Measurements from ENCODE around the gene FAM124A. TPM values are rescaled to one million over a fixed set of nuclear protein-coding genes. Genes with fewer than 3 reads are reported as not detected.

Gene FAM124A, protein sequence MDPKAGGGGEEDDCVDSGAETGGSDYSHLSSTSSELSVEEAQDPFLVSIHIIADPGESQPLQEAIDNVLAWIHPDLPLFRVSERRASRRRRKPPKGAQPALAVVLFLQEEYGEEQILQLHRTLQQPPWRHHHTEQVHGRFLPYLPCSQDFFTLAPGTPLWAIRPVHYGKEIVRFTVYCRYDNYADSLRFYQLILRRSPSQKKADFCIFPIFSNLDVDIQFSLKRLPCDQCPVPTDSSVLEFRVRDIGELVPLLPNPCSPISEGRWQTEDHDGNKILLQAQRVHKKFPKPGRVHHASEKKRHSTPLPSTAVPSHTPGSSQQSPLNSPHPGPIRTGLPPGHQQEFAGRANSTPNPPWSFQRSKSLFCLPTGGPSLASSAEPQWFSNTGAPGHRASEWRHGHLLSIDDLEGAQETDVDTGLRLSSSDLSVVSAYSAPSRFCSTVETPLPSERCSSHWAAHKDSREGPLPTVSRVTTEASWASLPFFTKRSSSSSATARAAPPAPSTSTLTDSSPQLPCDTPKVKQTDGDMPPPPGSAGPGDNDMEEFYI
- total RNA-seq: 3.7 and 3.8 TPM in 2 replicates
- long read RNA-seq, partial matches to known transcripts: 0 of 1 reads
- long read RNA-seq, other reads (novel, unspliced or antisense): 1 of 1 reads

DNA sequence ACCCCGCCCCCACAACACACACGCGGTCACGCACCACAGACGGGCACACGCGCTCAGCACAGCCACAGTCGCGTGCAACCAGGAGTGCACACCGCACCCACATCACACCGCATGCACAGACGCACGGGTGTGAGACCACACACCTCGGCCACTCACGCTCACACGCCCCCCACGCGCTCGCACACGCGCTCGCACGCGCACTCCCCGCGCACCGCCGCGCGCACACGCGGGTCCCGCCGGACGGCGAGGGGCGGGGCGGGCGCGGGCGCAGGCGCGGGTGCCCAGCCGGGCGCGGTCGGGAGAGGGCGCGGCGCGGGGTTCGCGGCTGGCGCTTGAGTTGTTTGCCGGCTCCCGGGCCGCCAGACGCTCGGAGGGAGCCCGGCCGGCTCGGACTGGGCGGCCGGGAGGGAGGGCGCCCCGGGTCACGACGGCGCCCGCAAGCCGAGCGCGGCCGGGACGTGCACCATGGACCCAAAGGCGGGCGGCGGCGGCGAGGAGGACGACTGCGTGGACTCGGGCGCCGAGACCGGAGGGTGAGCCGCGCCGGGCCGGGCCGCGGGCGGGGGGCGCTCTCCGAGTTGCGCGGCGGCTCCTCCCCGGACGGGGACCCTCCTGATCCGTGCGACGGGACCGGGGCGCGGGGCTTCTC lies at the start of gene FAM124A:
FAM124A (plus strand) TSS at position 362 of the 649 bp plus-strand sequence; CDS start at position 466, 104 bp downstream.
- peak; percentile 55 for DNase-seq (ENCODE audit: low read depth, low spot score)
- Mint-ChIP-seq H3K4me3 (peak within 1 kb of the TSS; percentile 92), H3K4me1 (peaks cover 11% of the 10 kb centered on the region), H3K9me3 (no peaks in the 10 kb centered on the region), H3K27ac (ENCODE audit: unreplicated experiment) (no peak within 1 kb of the TSS), H3K27me3 (ENCODE audit: low read depth) (peaks cover 47% of the 10 kb centered on the region), H3K36me3 (ENCODE audit: low read depth) (peaks cover 3% of the 10 kb centered on the region)
- TF ChIP-seq, protein P1, sequence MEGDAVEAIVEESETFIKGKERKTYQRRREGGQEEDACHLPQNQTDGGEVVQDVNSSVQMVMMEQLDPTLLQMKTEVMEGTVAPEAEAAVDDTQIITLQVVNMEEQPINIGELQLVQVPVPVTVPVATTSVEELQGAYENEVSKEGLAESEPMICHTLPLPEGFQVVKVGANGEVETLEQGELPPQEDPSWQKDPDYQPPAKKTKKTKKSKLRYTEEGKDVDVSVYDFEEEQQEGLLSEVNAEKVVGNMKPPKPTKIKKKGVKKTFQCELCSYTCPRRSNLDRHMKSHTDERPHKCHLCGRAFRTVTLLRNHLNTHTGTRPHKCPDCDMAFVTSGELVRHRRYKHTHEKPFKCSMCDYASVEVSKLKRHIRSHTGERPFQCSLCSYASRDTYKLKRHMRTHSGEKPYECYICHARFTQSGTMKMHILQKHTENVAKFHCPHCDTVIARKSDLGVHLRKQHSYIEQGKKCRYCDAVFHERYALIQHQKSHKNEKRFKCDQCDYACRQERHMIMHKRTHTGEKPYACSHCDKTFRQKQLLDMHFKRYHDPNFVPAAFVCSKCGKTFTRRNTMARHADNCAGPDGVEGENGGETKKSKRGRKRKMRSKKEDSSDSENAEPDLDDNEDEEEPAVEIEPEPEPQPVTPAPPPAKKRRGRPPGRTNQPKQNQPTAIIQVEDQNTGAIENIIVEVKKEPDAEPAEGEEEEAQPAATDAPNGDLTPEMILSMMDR (conservative IDR thresholded peaks at IDR 0.05): peak; percentile 52

DNA sequence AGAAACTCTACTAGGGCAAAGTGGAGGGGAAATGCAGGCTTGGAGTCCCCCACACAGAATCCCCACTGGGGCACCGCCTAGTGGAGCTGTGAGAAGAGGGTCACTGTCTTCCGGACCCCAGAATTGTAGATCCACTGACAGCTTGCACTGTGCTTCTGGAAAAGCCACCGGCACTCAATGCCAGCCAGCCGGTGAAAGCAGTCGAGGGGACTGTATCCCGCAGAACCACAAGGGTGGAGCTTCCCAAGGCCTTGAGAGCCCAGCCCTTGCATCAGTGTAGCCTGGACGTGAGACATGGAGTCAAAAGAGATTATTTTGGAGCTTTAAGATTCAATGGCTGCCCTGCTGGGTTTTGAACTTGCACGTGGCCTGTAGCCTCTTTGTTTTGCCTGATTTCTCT lies 47.2 kb upstream of the FAM124A start:
- Mint-ChIP-seq H3K4me3 (no peak overlapping the region), H3K27ac (ENCODE audit: unreplicated experiment) (no peak overlapping the region), H3K27me3 (ENCODE audit: low read depth) (peaks cover 50% of the 10 kb centered on the region), H3K4me1 (no peaks in the 10 kb centered on the region), H3K9me3 (no peaks in the 10 kb centered on the region), H3K36me3 (ENCODE audit: low read depth) (peaks cover 4% of the 10 kb centered on the region)
- TF ChIP-seq, protein P1 (conservative IDR thresholded peaks at IDR 0.05): no peak
- no peak for DNase-seq (ENCODE audit: low read depth, low spot score)

GRCh38 chr13:51175639-51176038 lies 46.6 kb upstream of the FAM124A start:
- no peak overlapping the region for H3K4me3 Mint-ChIP-seq
- TF ChIP-seq, protein P1 (conservative IDR thresholded peaks at IDR 0.05): no peak
- H3K27ac Mint-ChIP-seq (ENCODE audit: unreplicated experiment): peak overlapping the region; percentile 70
- DNase-seq (ENCODE audit: low read depth, low spot score): no peak
- peaks cover 4% of the 10 kb centered on the region for H3K36me3 Mint-ChIP-seq (ENCODE audit: low read depth)
- no peaks in the 10 kb centered on the region for H3K4me1 Mint-ChIP-seq
- no peaks in the 10 kb centered on the region for H3K9me3 Mint-ChIP-seq
- H3K27me3 Mint-ChIP-seq (ENCODE audit: low read depth): peaks cover 44% of the 10 kb centered on the region

- Mint-ChIP-seq H3K4me1 (no peaks in the 10 kb centered on the region), H3K27me3 (ENCODE audit: low read depth) (peaks cover 35% of the 10 kb centered on the region), H3K36me3 (ENCODE audit: low read depth) (no peaks in the 10 kb centered on the region), H3K9me3 (no peaks in the 10 kb centered on the region), H3K27ac (ENCODE audit: unreplicated experiment) (no peak overlapping the region), H3K4me3 (no peak overlapping the region)
- DNase-seq (ENCODE audit: low read depth, low spot score): no peak
- TF ChIP-seq, protein P1 (conservative IDR thresholded peaks at IDR 0.05): no peak
Measured at GRCh38 chr13:51177188-51177587, 45.0 kb upstream of the FAM124A start.

DNA sequence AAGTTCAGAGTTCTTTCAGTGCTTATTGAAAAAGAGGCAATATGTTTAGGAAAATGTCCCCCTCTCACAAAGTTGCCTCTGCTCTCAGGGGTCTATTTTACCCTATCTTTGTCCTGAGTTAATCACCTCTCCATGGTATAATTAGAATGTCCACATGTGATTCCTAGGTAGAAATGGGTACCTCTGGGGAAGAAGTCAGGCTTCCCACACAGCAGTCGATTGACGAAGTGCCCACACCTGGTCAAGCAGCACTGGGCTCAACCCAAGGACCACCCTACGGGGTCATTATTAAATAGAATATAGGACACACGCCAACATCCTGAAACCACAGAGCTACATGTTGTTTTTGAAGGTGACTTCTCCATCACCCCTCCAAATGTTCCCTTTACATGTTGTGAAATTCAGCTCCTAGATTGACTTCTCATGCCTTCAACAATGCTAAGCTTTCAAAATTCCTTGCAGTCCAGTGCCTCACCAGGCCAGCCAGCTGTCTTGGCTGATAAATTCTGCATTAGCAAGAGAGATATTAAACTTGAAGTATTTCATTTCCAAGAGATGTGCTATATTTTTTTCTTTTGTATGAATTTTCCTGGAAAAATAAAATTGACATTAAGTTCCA lies 43.6 kb upstream of the FAM124A start:
- no peaks in the 10 kb centered on the region for H3K36me3 Mint-ChIP-seq (ENCODE audit: low read depth)
- no peaks in the 10 kb centered on the region for H3K4me1 Mint-ChIP-seq
- H3K27me3 Mint-ChIP-seq (ENCODE audit: low read depth): peaks cover 27% of the 10 kb centered on the region
- H3K4me3 Mint-ChIP-seq: no peak overlapping the region
- no peaks in the 10 kb centered on the region for H3K9me3 Mint-ChIP-seq
- DNase-seq (ENCODE audit: low read depth, low spot score): no peak
- TF ChIP-seq, protein P1 (conservative IDR thresholded peaks at IDR 0.05): no peak
- no peak overlapping the region for H3K27ac Mint-ChIP-seq (ENCODE audit: unreplicated experiment)
